ENCODE measurements around the gene LUC7L2. TPM values are rescaled to one million over a fixed set of nuclear protein-coding genes. Genes with fewer than 3 reads are reported as not detected.

LUC7L2 gene
- total and polyA plus RNA-seq, 9 of the 15 experiments (the other 6 are each of a cell fraction or from before 2014, with no cell fraction given), result 56.1 to 207 (median 141) TPM

GRCh38 chr7:139407555-139407954, 47.9 kb downstream of the LUC7L2 start:
- peaks cover 95% of the 10 kb centered on the region for H3K36me3 ChIP-seq (ENCODE audit: control insufficient read depth, insufficient read depth, low read length)
- CTCF ChIA-PET (ENCODE audit: low intra/inter-chr PET ratio), result interaction anchor here (0.7 kb wide), 1 partner anchor 65 kb away, joined by 3 read pairs; no protein-coding TSS in a partner anchor
- no peak overlapping the region for H3K27ac ChIP-seq (ENCODE audit: extremely low read depth, low read depth, low read length)
- ATAC-seq (no peak), FAIRE-seq (no peak), DNase-seq (ENCODE audit: extremely low read depth in 1 of 4, low spot score in 3 of 4) (no peak)
- no TSS peak for BruUV-seq (replicated peaks)
- H4K20me1 ChIP-seq (replicated peaks; ENCODE audit: control insufficient read depth, insufficient read depth, low read length), result no peaks in the 10 kb centered on the region
- H3K4me1 ChIP-seq (replicated peaks in 1 of 2; ENCODE audit: control insufficient read depth in 2 of 2, insufficient read depth in 2 of 2, low read length in 2 of 2), result no peaks in the 10 kb centered on the region
- no peak overlapping the region for H3K9ac ChIP-seq (ENCODE audit: insufficient read depth in 1 of 2, low read depth in 2 of 2, low read length in 2 of 2)
- intact Hi-C loops (cut with micrococcal nuclease), result no loop called here
- POLR2A ChIA-PET, result interaction anchor here (1.3 to 1.4 kb wide), 2 partner anchors 12 to 15 kb away, joined by 3 read pairs; no protein-coding TSS in a partner anchor
- no peak overlapping the region for H3K4me2 ChIP-seq (ENCODE audit: insufficient read depth, low read length)
- H3K9me1 ChIP-seq (ENCODE audit: control insufficient read depth, insufficient read depth, low read length), result no peaks in the 10 kb centered on the region
- TF ChIP-seq THRA (IDR thresholded peaks at IDR 0.05) (no peak), MEF2A (IDR thresholded peaks at IDR 0.05; ENCODE audit: control insufficient read depth, low read depth, low read length) (no peak), MTA2 (IDR thresholded peaks at IDR 0.05; ENCODE audit: low read depth) (no peak), ZNF316 (IDR thresholded peaks at IDR 0.05) (peak; percentile 79), MTA3 (IDR thresholded peaks at IDR 0.05; ENCODE audit: borderline replicate concordance) (no peak), MAFK (IDR thresholded peaks at IDR 0.05; ENCODE audit: low read length) (0 out of 2 replicates have a peak, but pooled peaks have one; percentile 35), POLR2H (tag; IDR thresholded peaks at IDR 0.05; ENCODE audit: low read depth) (0 out of 2 replicates have a peak, but pooled peaks have one; percentile 28), C11orf30 (IDR thresholded peaks at IDR 0.05; ENCODE audit: low read depth) (peak; percentile 71), ZBTB2 (IDR thresholded peaks at IDR 0.05) (no peak), ZSCAN32 (CRISPR knock-in tag; IDR thresholded peaks at IDR 0.05) (no peak)
- no peaks in the 10 kb centered on the region for H3K9me3 ChIP-seq (replicated peaks; ENCODE audit: control insufficient read depth, insufficient read depth, low read depth, low read length)
- WGBS (ENCODE audit: insufficient coverage, low coverage, missing lambda C conversion rate), result 90% methylated on average over 1 of the region's 1 CpG
- H3K4me3 ChIP-seq, result no peak overlapping the region
- H2AFZ ChIP-seq (ENCODE audit: low read depth, low read length), result no peak overlapping the region
- H3K79me2 ChIP-seq (ENCODE audit: control insufficient read depth, insufficient read depth, low read length), result peaks cover 6% of the 10 kb centered on the region; the same call in 1 of the 3 replicates
- H3K27me3 ChIP-seq (ENCODE audit: control insufficient read depth in 2 of 2, insufficient read depth in 2 of 2, low read length in 2 of 2), result no peaks in the 10 kb centered on the region; a peak in 1 of 5 replicates
- in situ Hi-C loops (cut with MboI), result no loop called here
